22Rv1 (cell line): ENCODE results near the gene SLC35F3.

ENCODE experiments used
- CTCF ChIP-seq: fragments of 450-650 bp; IDR thresholded peaks from 2 replicates; pipeline ENCODE4 v1.5.1; 2017; ENCODE audit warnings: mild to moderate bottlenecking
- ZFX ChIP-seq: fragments of 450-650 bp; IDR thresholded peaks from 2 replicates; pipeline ENCODE4 v1.6.1; 2017; ENCODE audit warnings: antibody characterized with exemption, borderline replicate concordance

DNA sequence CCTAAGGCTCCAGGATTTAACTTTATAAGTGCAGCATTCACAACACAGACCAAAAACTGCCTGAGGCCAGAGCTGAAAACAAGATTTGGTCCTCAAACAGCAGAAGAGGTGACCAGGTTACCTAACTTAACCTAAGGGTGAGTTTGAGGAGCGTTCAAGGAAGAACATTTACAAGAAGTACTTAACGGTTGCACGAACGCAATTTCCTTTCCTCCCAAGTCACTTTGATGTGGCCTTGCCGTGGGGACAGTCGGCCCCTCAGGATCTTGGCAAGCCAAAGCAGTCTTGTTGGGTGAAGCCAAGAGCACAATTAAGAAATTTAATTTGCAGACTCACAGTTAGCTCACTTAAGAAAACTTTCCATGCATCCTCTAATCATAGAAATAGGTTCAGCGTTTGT lies 266.1 kb downstream of the SLC35F3 start:
- TF ChIP-seq ZFX (no peak), CTCF (no peak)
